ENCODE results near the gene KRTAP10-3. TPM values are rescaled to one million over a fixed set of nuclear protein-coding genes. Genes with fewer than 3 reads are reported as not detected.
"Not testable (repeated sequence)": the region's sequence is repeated elsewhere in the genome, so short reads cannot be mapped to it uniquely, and the experiment has no call there.

The KRTAP10-3 gene
- total RNA-seq, 1 experiment from 2014 or later = not detected

GRCh38 chr21:44564099-44564498 is 5.5 kb upstream of the KRTAP10-3 start:
- CTCF ChIA-PET = no interaction called here
- Histone ChIP-seq H2AFZ (ENCODE audit: low read length) (no peak overlapping the region), H4K20me1 (ENCODE audit: low read length) (no peaks in the 10 kb centered on the region), H3K9me2 (replicated peaks; ENCODE audit: low read length) (no peaks in the 10 kb centered on the region), H3K27me3 (ENCODE audit: low read length) (no peaks in the 10 kb centered on the region), H3K9ac (ENCODE audit: low read length) (no peak overlapping the region), H3K27ac (ENCODE audit: low read length) (no peak overlapping the region), H3K79me2 (ENCODE audit: low read length) (no peaks in the 10 kb centered on the region), H3K4me2 (ENCODE audit: low read length) (no peak overlapping the region), H3K4me3 (ENCODE audit: low read length) (no peak overlapping the region), H3K9me3 (ENCODE audit: low read length) (no peaks in the 10 kb centered on the region), H3K36me3 (ENCODE audit: low read depth, low read length) (no peaks in the 10 kb centered on the region), H3K4me1 (ENCODE audit: insufficient read depth, low read length) (no peaks in the 10 kb centered on the region), H3F3A (ENCODE audit: low read length, unreplicated experiment) (no peaks in the 10 kb centered on the region)
- intact Hi-C loops (cut with micrococcal nuclease) = no loop called here
- no peak for TF ChIP-seq EZH2 (IDR thresholded peaks at IDR 0.05; ENCODE audit: low read length, unreplicated experiment)
- no peak for TF ChIP-seq EZH2phosphoT487 (IDR thresholded peaks at IDR 0.05; ENCODE audit: borderline replicate concordance, low read length)
- TF ChIP-seq CTCF (conservative IDR thresholded peaks at IDR 0.05; ENCODE audit: low read depth, low read length) = no peak
- no peak for ATAC-seq
- BruUV-seq (replicated peaks) = no TSS peak
- DNase-seq = no peak
- POLR2A ChIA-PET (ENCODE audit: unreplicated experiment) = no interaction called here

- ATAC-seq; H3K27me3 ChIP-seq (ENCODE audit: low read length); H3K9me2 ChIP-seq (replicated peaks; ENCODE audit: low read length); CTCF ChIA-PET; DNase-seq; H3K79me2 ChIP-seq (ENCODE audit: low read length); intact Hi-C loops (cut with micrococcal nuclease); H3K36me3 ChIP-seq (ENCODE audit: low read depth, low read length); H3K4me2 ChIP-seq (ENCODE audit: low read length); H3K9ac ChIP-seq (ENCODE audit: low read length); H3K27ac ChIP-seq (ENCODE audit: low read length); H3K4me1 ChIP-seq (ENCODE audit: insufficient read depth, low read length); BruUV-seq (replicated peaks); H4K20me1 ChIP-seq (ENCODE audit: low read length); H3K4me3 ChIP-seq (ENCODE audit: low read length); H2AFZ ChIP-seq (ENCODE audit: low read length); POLR2A ChIA-PET (ENCODE audit: unreplicated experiment); H3F3A ChIP-seq (ENCODE audit: low read length, unreplicated experiment); H3K9me3 ChIP-seq (ENCODE audit: low read length): not testable (repeated sequence)
Measured at GRCh38 chr21:44558329-44558675, 293 bp downstream of the KRTAP10-3 start.

- Histone ChIP-seq H3K4me2 (ENCODE audit: low read length) (no peak overlapping the region), H3K9me2 (replicated peaks; ENCODE audit: low read length) (no peaks in the 10 kb centered on the region), H3K9ac (ENCODE audit: low read length) (no peak overlapping the region), H3K79me2 (ENCODE audit: low read length) (no peaks in the 10 kb centered on the region), H3K27ac (ENCODE audit: low read length) (no peak overlapping the region), H2AFZ (ENCODE audit: low read length) (no peak overlapping the region), H3K36me3 (ENCODE audit: low read depth, low read length) (no peaks in the 10 kb centered on the region), H3K27me3 (ENCODE audit: low read length) (no peaks in the 10 kb centered on the region), H4K20me1 (ENCODE audit: low read length) (no peaks in the 10 kb centered on the region), H3F3A (ENCODE audit: low read length, unreplicated experiment) (no peaks in the 10 kb centered on the region), H3K9me3 (ENCODE audit: low read length) (no peaks in the 10 kb centered on the region), H3K4me3 (ENCODE audit: low read length) (no peak overlapping the region), H3K4me1 (ENCODE audit: insufficient read depth, low read length) (no peaks in the 10 kb centered on the region)
- POLR2A ChIA-PET (ENCODE audit: unreplicated experiment) = no interaction called here
- BruUV-seq (replicated peaks) = no TSS peak
- no peak for ATAC-seq
- DNase-seq = no peak
- intact Hi-C loops (cut with micrococcal nuclease) = no loop called here
- CTCF ChIA-PET = no interaction called here
- TF ChIP-seq CTCF (conservative IDR thresholded peaks at IDR 0.05; ENCODE audit: low read depth, low read length) (no peak), EZH2phosphoT487 (IDR thresholded peaks at IDR 0.05; ENCODE audit: borderline replicate concordance, low read length) (no peak), EZH2 (IDR thresholded peaks at IDR 0.05; ENCODE audit: low read length, unreplicated experiment) (no peak)
Measured at GRCh38 chr21:44557491-44558328, 885 bp downstream of the KRTAP10-3 start.

Data from PC-3 (cell line).